Measurements from ENCODE around the gene ABR.

DNA sequence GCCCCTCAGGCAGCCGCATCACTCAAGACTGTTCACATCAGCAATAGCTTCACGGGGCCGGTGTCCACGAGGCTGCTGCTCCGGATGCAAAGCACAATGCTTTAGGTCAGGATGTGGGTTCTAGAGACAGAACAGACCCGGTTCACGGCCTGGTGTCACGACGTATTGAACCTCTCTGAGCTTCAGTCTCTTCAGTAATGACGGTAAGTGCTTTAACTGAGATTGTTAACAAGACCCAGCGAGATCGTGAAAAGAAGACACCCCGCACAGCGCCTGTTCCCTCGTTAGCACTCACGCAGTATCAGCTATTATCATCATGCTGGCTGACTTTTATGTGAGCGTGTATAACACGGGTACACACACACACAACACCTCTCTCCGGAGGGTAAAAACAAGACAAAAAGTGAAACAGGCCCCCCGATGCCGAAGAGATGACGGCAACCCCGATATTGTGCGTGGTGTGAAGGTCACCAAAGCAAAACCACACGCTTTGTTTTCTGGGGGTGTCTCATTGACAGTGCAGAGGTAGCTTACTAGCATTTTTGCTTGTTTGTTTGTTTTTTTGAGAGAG, 21.4 kb upstream of the ABR start:
- TF ChIP-seq EZH2phosphoT487 (IDR thresholded peaks at IDR 0.05) = no peak
- no peak for TF ChIP-seq CTCF (IDR thresholded peaks at IDR 0.05)
- no peak for TF ChIP-seq EZH2 (IDR thresholded peaks at IDR 0.05)
